NCI-H128 (cell line): ENCODE results near the gene MITF.

Experiments
- DNase-seq: peaks from one replicate; lab custom pipeline; 2025; ENCODE audit not compliant: unreplicated experiment; lab: John Stamatoyannopoulos, UW

Gene MITF

GRCh38 chr3:69752241-69752640 is 13.0 kb downstream of the MITF start:
- DNase-seq, result no peak

GRCh38 chr3:69753179-69753775 is 14.0 kb downstream of the MITF start:
- DNase-seq, result no peak

GRCh38 chr3:69755795-69756194 is 16.5 kb downstream of the MITF start:
- DNase-seq, result no peak

- DNase-seq, result no peak
Observed at GRCh38 chr3:69761896-69762767, 22.9 kb downstream of the MITF start.

GRCh38 chr3:69762768-69763229 is 23.5 kb downstream of the MITF start:
- DNase-seq, result no peak

GRCh38 chr3:69763458-69763857 is 24.2 kb downstream of the MITF start:
- no peak for DNase-seq

- DNase-seq, result no peak
Observed at GRCh38 chr3:69764121-69764741, 25.0 kb downstream of the MITF start.

- DNase-seq, result no peak
Observed at GRCh38 chr3:69764861-69765260, 25.6 kb downstream of the MITF start.

GRCh38 chr3:69766638-69767037 is 27.4 kb downstream of the MITF start:
- no peak for DNase-seq

GRCh38 chr3:69767571-69767970 is 28.3 kb downstream of the MITF start:
- DNase-seq, result no peak

GRCh38 chr3:69768438-69768837 is 29.2 kb downstream of the MITF start:
- no peak for DNase-seq

- no peak for DNase-seq
Observed at GRCh38 chr3:69770219-69770618, 31.0 kb downstream of the MITF start.

GRCh38 chr3:69770976-69771634 is 31.8 kb downstream of the MITF start:
- DNase-seq, result no peak

- no peak for DNase-seq
Observed at GRCh38 chr3:69772152-69772867, 33.0 kb downstream of the MITF start.

GRCh38 chr3:69774029-69774428 is 34.8 kb downstream of the MITF start:
- DNase-seq, result no peak

GRCh38 chr3:69775751-69776150 is 36.5 kb downstream of the MITF start:
- DNase-seq, result no peak

- no peak for DNase-seq
Observed at GRCh38 chr3:69776289-69776688, 37.0 kb downstream of the MITF start.

GRCh38 chr3:69776920-69777581 is 37.8 kb downstream of the MITF start:
- no peak for DNase-seq

GRCh38 chr3:69777582-69777967 is 38.3 kb downstream of the MITF start:
- no peak for DNase-seq

- no peak for DNase-seq
Observed at GRCh38 chr3:69781593-69781992, 42.3 kb downstream of the MITF start.
